Activated CD4-positive, alpha-beta memory T cell treated with anti-CD3 and anti-CD28 coated beads, Interleukin-2, amount 10 ng/mL, durations not matched to agents 7 days and 5 days (primary cell): ENCODE results near the gene CA5A. TPM values are rescaled to one million over a fixed set of nuclear protein-coding genes. Genes with fewer than 3 reads are reported as not detected.

Experiments used
- CTCF ChIA-PET: fragments of 350-600 bp; sonication (Branson Sonifier 250); formaldehyde crosslinking; loops from one replicate; lab custom pipeline; 2021; ENCODE audit warnings: antibody characterized with exemption, inconsistent platforms; lab: Charles Lee
- POLR2A ChIA-PET: fragments of 350-600 bp; sonication (Branson Sonifier 250); formaldehyde crosslinking; loops from one replicate; lab custom pipeline; 2021; ENCODE audit warnings: antibody characterized with exemption; lab: Charles Lee
- DNase-seq: peaks from one replicate; pipeline ENCODE4 v3.0.0-alpha.2; 2020
- H3K27ac Mint-ChIP-seq: one replicate; pipeline ENCODE4 v1.8.0; 2021; ENCODE audit warnings: mild to moderate bottlenecking, mixed read lengths
- H3K27me3 Mint-ChIP-seq: one replicate; pipeline ENCODE4 v1.8.0; 2021; ENCODE audit warnings: mixed read lengths
- H3K36me3 Mint-ChIP-seq: one replicate; pipeline ENCODE4 v1.8.0; 2021; ENCODE audit warnings: low read depth, mixed read lengths
- H3K4me1 Mint-ChIP-seq: one replicate; pipeline ENCODE4 v1.8.0; 2021; ENCODE audit warnings: mixed read lengths
- H3K4me3 Mint-ChIP-seq: one replicate; pipeline ENCODE4 v1.8.0; 2021; ENCODE audit warnings: mild to moderate bottlenecking, mixed read lengths
- H3K9me3 Mint-ChIP-seq: one replicate; pipeline ENCODE4 v1.8.0; 2021; ENCODE audit warnings: mixed read lengths
- total RNA-seq, 2 experiments: library from RNA; stranded (reverse); gene quantifications; one replicate each; pipeline ENCODE4 v1.2.3, GENCODE V29; 2021

CA5A gene
- total RNA-seq, 2 experiments from 2014 or later, result not detected

DNA sequence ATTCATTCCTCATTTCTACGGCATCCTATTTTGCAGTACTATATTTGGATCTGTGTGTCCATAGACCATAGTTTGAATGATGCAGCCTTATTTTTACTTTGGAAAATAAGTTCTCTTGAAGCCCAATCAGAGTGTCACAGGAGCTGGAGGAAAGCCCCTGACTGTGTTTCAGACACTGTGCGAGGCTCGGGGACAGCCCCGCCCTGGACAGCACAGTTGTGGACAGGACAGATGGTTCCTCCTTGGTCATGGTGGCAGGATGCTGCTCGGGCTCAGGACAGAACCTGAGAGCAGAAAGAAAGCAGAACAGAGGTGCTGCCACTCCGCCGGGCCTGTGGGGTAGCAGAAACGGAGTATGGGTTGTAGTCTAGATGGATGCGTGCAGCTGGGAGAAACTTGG lies 37.8 kb upstream of the CA5A start:
- ChIA-PET CTCF (interaction anchor here (0.9 kb wide), 1 partner anchor 57 kb away, joined by 3 read pairs; no protein-coding TSS in a partner anchor), POLR2A (no interaction called here)
- H3K4me1 Mint-ChIP-seq, result peaks cover 17% of the 10 kb centered on the region
- H3K9me3 Mint-ChIP-seq, result peaks cover 23% of the 10 kb centered on the region
- H3K27ac Mint-ChIP-seq, result peak overlapping the region; percentile 44
- H3K4me3 Mint-ChIP-seq, result no peak overlapping the region
- H3K36me3 Mint-ChIP-seq, result peaks cover 47% of the 10 kb centered on the region
- H3K27me3 Mint-ChIP-seq, result no peaks in the 10 kb centered on the region
- DNase-seq, result no peak

DNA sequence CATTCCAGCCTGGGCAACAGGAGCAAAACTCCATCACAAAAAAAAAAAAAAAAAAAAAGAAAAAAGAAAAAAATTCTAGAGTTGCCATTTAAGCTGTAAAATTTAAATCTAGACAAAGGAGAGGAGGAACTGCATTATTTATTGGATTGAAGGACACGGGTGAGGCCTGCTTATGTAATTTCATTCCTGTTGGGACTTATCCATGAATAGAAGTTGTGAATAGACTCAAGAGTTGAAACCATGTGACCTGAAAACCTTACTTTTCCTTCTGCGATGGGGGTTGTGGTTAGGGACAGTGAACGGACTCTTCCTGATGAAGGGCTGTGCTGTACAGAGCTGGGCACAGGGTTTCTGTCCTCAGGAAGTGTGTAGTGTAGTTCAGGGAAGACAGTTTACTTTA lies 37.4 kb upstream of the CA5A start:
- no peak for DNase-seq
- Mint-ChIP-seq H3K9me3 (peaks cover 23% of the 10 kb centered on the region), H3K27me3 (no peaks in the 10 kb centered on the region), H3K27ac (no peak overlapping the region), H3K4me3 (no peak overlapping the region), H3K36me3 (peaks cover 44% of the 10 kb centered on the region), H3K4me1 (peaks cover 14% of the 10 kb centered on the region)
- POLR2A ChIA-PET, result no interaction called here
- CTCF ChIA-PET, result interaction anchor here (0.9 kb wide), 1 partner anchor 58 kb away, joined by 3 read pairs; no protein-coding TSS in a partner anchor

DNA sequence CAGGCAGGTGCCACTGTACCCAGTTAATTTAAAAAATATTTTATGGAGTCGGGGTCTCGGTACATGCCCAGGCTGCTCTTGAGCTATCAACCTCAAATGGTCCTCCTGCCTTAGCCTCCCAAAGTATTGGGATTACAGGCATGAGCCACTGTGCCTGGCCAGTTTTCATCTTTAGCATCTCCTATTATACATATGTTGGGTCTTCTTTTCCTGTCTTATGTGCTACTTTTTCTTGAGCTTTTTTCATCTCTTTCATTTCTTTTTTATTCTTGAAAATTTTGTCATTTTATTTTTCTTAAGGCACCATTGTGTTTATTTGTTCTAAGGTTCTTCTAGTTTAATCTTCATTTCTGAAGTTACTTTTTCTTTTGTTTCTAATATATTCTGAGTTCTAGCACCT lies 35.6 kb upstream of the CA5A start:
- Mint-ChIP-seq H3K4me3 (no peak overlapping the region), H3K27ac (no peak overlapping the region), H3K27me3 (no peaks in the 10 kb centered on the region), H3K4me1 (peaks cover 12% of the 10 kb centered on the region), H3K36me3 (peaks cover 43% of the 10 kb centered on the region), H3K9me3 (peaks cover 23% of the 10 kb centered on the region)
- DNase-seq, result no peak
- POLR2A ChIA-PET, result interaction anchor here (0.8 to 1.2 kb wide), 2 partner anchors 9 to 16 kb away, joined by 3 to 4 read pairs; no protein-coding TSS in a partner anchor
- CTCF ChIA-PET, result no interaction called here

DNA sequence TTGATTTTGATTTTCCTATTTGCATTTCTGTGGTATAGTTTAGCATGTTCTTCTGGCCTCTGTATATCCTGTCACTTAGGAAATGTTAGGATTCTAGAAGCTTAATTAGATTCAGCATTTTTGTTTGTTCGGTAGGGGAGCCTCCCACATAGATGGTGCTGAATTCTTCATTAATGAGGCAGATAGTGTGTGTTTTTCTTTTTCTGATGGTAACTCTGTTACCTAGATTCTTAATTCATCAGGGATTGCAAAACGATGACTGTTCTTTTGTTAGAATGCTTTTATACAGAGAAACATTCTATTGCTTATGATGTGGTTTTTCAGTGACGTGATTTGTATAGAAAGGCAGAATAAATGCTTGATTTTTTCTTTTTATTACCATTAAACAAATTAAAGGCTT lies 33.9 kb upstream of the CA5A start:
- peaks cover 24% of the 10 kb centered on the region for H3K4me1 Mint-ChIP-seq
- POLR2A ChIA-PET, result no interaction called here
- H3K4me3 Mint-ChIP-seq, result no peak overlapping the region
- H3K9me3 Mint-ChIP-seq, result peaks cover 23% of the 10 kb centered on the region
- CTCF ChIA-PET, result no interaction called here
- peaks cover 34% of the 10 kb centered on the region for H3K36me3 Mint-ChIP-seq
- H3K27me3 Mint-ChIP-seq, result no peaks in the 10 kb centered on the region
- DNase-seq, result no peak
- no peak overlapping the region for H3K27ac Mint-ChIP-seq

DNA sequence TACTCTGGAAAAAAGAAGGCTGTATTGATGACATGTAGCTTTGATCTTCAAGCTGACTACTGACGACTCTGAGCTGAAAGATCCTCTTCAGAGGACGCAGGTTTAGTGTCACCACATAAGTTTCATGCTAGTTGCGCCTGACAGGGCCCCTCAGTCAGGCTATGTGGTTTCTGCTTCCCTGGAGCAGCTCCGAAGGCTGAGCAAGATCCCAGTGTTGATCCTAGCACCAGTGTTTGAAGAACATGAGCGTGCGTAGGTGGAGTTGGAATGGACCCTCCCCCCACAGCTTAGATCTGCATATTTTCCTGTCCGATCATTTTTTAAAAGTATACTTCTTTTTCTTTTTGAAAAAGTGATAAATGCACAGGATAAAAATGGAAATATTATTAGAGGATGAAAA lies 32.2 kb upstream of the CA5A start:
- no peak overlapping the region for H3K4me3 Mint-ChIP-seq
- peaks cover 33% of the 10 kb centered on the region for H3K4me1 Mint-ChIP-seq
- no peaks in the 10 kb centered on the region for H3K27me3 Mint-ChIP-seq
- no peak overlapping the region for H3K27ac Mint-ChIP-seq
- POLR2A ChIA-PET, result interaction anchor here (1.7 kb wide), 1 partner anchor 17 kb away, joined by 4 read pairs; the partner anchor contains the start of gene BANP
- H3K9me3 Mint-ChIP-seq, result peaks cover 23% of the 10 kb centered on the region
- CTCF ChIA-PET, result interaction anchor here (0.7 to 1.1 kb wide), 3 partner anchors 12 to 1403 kb away, joined by 3 read pairs; no protein-coding TSS in a partner anchor
- no peak for DNase-seq
- H3K36me3 Mint-ChIP-seq, result peaks cover 27% of the 10 kb centered on the region

DNA sequence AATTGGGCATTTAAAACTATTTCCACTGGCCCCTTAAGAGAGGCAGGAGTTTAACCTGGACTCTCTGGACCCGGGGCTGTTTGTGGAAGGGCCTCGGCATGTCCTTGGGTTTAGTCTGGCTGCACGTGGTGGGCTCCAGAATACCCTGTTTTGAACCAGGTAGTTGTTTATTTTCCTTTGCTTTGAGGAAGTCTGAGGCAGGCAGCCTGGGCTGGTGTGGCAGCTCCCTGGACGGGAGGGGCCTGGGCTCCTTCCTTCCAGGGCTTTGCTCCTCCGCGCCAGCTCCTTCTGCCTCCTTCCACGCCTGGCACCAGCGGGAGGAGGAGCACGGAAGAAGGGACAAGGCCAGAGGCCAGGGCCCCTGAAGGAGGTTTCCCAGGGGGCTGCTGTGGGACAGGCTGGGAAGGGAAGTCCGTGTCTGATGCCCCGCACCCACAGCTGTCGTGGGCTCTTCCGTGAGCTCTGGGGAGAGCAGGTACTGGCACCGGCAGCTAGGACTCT lies 30.4 kb upstream of the CA5A start:
- peaks cover 44% of the 10 kb centered on the region for H3K4me1 Mint-ChIP-seq
- no peak for DNase-seq
- H3K27ac Mint-ChIP-seq, result no peak overlapping the region
- peaks cover 12% of the 10 kb centered on the region for H3K36me3 Mint-ChIP-seq
- POLR2A ChIA-PET, result interaction anchor here (0.8 to 1.6 kb wide), 2 partner anchors 11 to 16 kb away, joined by 4 read pairs; partner anchors contain the start of gene BANP
- H3K27me3 Mint-ChIP-seq, result no peaks in the 10 kb centered on the region
- H3K9me3 Mint-ChIP-seq, result peaks cover 9% of the 10 kb centered on the region
- CTCF ChIA-PET, result interaction anchor here (1.1 kb wide), 1 partner anchor 10 kb away, joined by 4 read pairs; no protein-coding TSS in a partner anchor
- H3K4me3 Mint-ChIP-seq, result no peak overlapping the region

DNA sequence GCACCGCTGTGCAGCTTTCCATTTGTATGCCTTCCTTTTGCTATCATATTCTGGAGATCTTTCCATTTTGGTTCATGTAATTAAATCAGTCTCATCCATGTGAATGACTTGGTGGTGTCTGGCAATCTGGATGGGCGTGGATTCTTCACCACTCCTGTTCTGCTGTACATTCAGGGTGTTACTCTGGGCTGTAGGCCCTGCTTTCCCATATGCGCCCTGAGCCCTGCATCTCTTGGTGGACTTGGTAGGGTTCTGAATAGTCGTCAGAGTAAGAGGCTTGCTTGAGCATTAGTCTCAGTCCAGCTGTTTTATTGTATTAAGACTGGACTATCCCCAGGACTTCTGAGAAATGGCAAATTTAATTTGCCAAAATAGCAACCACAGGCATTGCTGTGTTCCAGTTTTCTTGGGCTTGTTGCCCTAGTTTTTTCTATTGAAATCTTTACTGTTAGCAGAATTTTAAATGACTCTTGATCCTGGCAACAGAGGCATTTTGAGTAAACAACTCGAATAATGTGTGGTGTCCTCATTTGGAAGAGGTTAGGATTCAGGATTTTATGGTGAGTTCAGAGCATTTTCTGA lies 29.8 kb upstream of the CA5A start:
- ChIA-PET CTCF (no interaction called here), POLR2A (interaction anchor here (0.8 to 1.6 kb wide), 3 partner anchors 10 to 15 kb away, joined by 4 read pairs; partner anchors contain the start of gene BANP)
- Mint-ChIP-seq H3K9me3 (peaks cover 4% of the 10 kb centered on the region), H3K4me1 (peaks cover 47% of the 10 kb centered on the region), H3K27me3 (no peaks in the 10 kb centered on the region), H3K27ac (no peak overlapping the region), H3K4me3 (no peak overlapping the region), H3K36me3 (peaks cover 7% of the 10 kb centered on the region)
- DNase-seq, result no peak

DNA sequence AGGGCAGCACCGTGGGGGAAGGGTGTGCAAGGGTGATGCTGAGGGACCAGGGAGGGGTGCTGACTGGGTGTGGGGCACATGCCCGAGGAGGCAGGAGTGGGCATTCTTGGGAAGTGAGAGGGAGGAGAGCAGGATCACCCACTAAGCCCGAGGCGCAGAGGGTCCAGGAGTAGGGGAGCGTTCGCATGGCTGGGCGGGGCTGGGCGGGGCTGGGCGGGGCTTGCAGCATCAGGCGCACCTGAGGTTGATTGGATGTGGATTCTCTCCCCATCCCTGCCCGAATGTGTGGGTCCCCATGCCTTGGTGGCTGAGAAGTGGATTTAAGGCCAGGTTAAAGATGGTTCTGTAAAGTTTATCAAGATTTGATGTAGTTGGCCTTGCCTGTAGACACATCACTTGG lies 29.1 kb upstream of the CA5A start:
- Mint-ChIP-seq H3K36me3 (peaks cover 3% of the 10 kb centered on the region), H3K27ac (no peak overlapping the region), H3K27me3 (no peaks in the 10 kb centered on the region), H3K4me3 (no peak overlapping the region), H3K4me1 (peaks cover 50% of the 10 kb centered on the region), H3K9me3 (no peaks in the 10 kb centered on the region)
- no peak for DNase-seq
- CTCF ChIA-PET, result no interaction called here
- POLR2A ChIA-PET, result interaction anchor here (1.6 kb wide), 2 partner anchors 9 to 14 kb away, joined by 4 read pairs; partner anchors contain the start of gene BANP

DNA sequence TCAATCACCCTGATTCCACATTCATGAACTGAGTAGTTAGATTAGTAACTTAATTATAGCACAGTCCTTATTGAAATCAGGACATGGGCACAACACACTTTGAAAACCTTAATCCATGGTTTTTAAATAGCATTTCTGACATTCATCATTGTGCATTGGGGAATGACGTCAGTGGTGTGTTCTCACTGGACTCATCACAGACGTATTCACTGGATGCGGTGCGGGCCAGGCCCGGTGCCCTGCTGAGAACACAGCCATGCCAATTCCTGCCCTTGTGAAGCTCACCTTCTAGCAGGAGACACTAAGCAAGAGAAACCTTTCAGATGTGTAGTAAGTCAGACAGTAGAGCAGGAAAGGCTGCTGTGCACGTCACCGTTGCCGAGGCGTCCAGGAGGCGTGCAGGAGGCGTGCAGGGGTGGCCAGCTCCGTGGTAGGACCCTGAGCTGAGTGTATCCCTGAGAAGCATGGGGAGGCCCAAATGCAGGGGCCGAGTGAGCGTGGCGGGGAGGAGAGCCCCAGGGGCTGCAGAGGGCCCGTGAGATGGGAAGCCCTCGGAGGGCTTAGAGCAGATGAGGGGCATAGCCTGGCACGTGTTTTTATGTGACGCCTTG lies 27.8 kb upstream of the CA5A start:
- Mint-ChIP-seq H3K27ac (peak overlapping the region; percentile 85), H3K4me3 (no peak overlapping the region), H3K9me3 (no peaks in the 10 kb centered on the region), H3K36me3 (peaks cover 4% of the 10 kb centered on the region), H3K27me3 (no peaks in the 10 kb centered on the region), H3K4me1 (peaks cover 60% of the 10 kb centered on the region)
- no peak for DNase-seq
- ChIA-PET POLR2A (interaction anchor here (0.6 to 1.6 kb wide), 6 partner anchors 8 to 50 kb away, joined by 3 to 7 read pairs (median 4); partner anchors contain the start of gene BANP), CTCF (no interaction called here)

DNA sequence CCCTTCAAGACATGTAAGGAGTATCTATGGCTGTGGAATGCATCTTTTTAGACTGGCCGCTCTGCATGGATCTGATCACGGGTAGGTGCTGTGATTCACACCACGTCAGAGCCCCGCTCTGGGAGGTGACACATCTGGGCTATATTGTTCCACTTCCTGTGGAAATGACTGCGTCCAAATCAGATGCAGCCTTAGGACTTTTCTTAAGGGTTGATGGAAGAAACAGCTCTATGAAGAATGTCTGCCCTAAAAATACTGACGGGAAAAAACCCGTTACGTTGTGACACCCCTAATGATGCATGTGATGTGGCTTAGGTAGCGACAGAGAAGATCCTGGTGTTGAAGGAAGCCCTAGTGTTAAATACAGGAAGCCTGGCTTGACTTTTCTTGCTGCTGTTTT lies 27.1 kb upstream of the CA5A start:
- peaks cover 4% of the 10 kb centered on the region for H3K36me3 Mint-ChIP-seq
- peak overlapping the region; percentile 85 for H3K27ac Mint-ChIP-seq
- no peaks in the 10 kb centered on the region for H3K9me3 Mint-ChIP-seq
- peak overlapping the region; percentile 38 for H3K4me3 Mint-ChIP-seq
- no peaks in the 10 kb centered on the region for H3K27me3 Mint-ChIP-seq
- peaks cover 66% of the 10 kb centered on the region for H3K4me1 Mint-ChIP-seq
- POLR2A ChIA-PET, result interaction anchor here (0.6 to 1.4 kb wide), 6 partner anchors 9 to 21 kb away, joined by 3 to 7 read pairs (median 4); partner anchors contain the start of gene BANP
- peak; percentile 78 for DNase-seq
- CTCF ChIA-PET, result interaction anchor here (1.1 kb wide), 1 partner anchor 12 kb away, joined by 5 read pairs; the partner anchor contains the start of gene BANP

DNA sequence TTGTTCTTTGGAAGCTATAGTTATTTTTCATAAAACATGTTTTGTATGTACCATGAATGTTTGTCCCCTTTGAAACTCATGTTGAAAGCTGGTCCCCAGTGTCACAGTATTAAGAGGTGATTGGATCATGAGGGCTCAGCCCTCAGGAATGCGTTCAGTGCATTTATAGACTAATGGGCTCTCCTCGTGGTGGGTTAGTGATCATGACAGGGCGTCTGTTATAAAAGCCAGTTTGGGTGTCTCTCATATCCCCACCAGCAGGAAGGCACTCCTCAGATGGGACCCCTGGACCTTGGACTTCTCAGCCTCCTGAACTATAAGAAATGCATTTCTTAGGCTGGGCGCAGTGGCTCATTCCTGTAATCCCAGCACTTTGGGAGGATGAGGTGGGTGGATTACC lies 25.3 kb upstream of the CA5A start:
- Mint-ChIP-seq H3K36me3 (peaks cover 18% of the 10 kb centered on the region), H3K4me3 (no peak overlapping the region), H3K27ac (no peak overlapping the region), H3K9me3 (no peaks in the 10 kb centered on the region), H3K27me3 (no peaks in the 10 kb centered on the region), H3K4me1 (peaks cover 80% of the 10 kb centered on the region)
- ChIA-PET CTCF (interaction anchor here (1.8 kb wide), 1 partner anchor 11 kb away, joined by 6 read pairs; the partner anchor contains the start of gene BANP), POLR2A (interaction anchor here (1.3 kb wide), 1 partner anchor 10 kb away, joined by 4 read pairs; the partner anchor contains the start of gene BANP)
- DNase-seq, result no peak

DNA sequence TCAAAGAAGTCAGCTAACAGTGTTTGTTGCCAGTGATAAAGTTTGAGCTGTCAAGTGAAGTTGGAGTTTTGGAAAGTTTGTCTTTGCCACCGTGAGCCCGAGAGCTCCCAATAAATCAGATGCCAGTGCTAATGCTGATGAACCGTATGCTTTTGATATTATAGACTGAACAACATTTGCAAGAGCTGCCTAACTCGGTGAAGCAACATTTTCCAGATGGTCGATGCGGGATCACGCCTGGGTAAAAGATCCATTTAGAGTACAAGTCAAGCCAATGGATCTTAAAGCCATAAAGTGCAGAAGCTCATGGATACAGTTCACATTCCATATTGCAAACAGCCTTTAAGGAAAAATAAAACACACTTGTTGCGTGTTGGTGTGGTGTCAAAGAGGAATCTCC lies 24.5 kb upstream of the CA5A start:
- Mint-ChIP-seq H3K9me3 (no peaks in the 10 kb centered on the region), H3K4me1 (peaks cover 80% of the 10 kb centered on the region), H3K36me3 (peaks cover 18% of the 10 kb centered on the region), H3K4me3 (no peak overlapping the region), H3K27me3 (no peaks in the 10 kb centered on the region), H3K27ac (no peak overlapping the region)
- POLR2A ChIA-PET, result interaction anchor here (1.3 kb wide), 1 partner anchor 10 kb away, joined by 4 read pairs; the partner anchor contains the start of gene BANP
- CTCF ChIA-PET, result interaction anchor here (0.6 to 1.8 kb wide), 2 partner anchors 10 to 196 kb away, joined by 3 to 6 read pairs; partner anchors contain the start of gene BANP
- no peak for DNase-seq
